ENCODE measurements around the gene FREM3. TPM values are rescaled to one million over a fixed set of nuclear protein-coding genes. Genes with fewer than 3 reads are reported as not detected.
"Not testable (repeated sequence)": the region's sequence is repeated elsewhere in the genome, so short reads cannot be mapped to it uniquely, and the experiment has no call there.

The FREM3 gene
- total and polyA plus RNA-seq, 2 of the 8 experiments (the other 6 are each of a cell fraction or from before 2014, with no cell fraction given), result 0.03 to 0.11 TPM

- H3K79me1 ChIP-seq (ENCODE audit: low read depth, low read length); H3K4me3 ChIP-seq (ENCODE audit: extremely low read depth in 1 of 4, insufficient read depth in 2 of 4, low read depth in 3 of 4, low read length in 4 of 4); H3K23ac ChIP-seq (ENCODE audit: insufficient read length); H2AFZ ChIP-seq (ENCODE audit: low read length); H2BK120ac ChIP-seq (replicated peaks; ENCODE audit: low read depth, low read length); H2AK5ac ChIP-seq (ENCODE audit: low read depth, low read length); H4K91ac ChIP-seq (replicated peaks; ENCODE audit: insufficient read length, low read length); H3K27ac ChIP-seq (ENCODE audit: low read depth, low read length); H3K56ac ChIP-seq (replicated peaks; ENCODE audit: insufficient read length, low read depth, low read length); H2BK20ac ChIP-seq (ENCODE audit: low read length); H4K5ac ChIP-seq (ENCODE audit: insufficient read length, low read depth, low read length); H3K9me3 ChIP-seq (ENCODE audit: insufficient read depth in 2 of 2, low read depth in 1 of 2, low read length in 1 of 2); H2BK15ac ChIP-seq (ENCODE audit: low read length); H3K18ac ChIP-seq (ENCODE audit: extremely low read depth, low read length); H4K20me1 ChIP-seq (replicated peaks in 1 of 2; ENCODE audit: control insufficient read depth in 1 of 2, insufficient read depth in 2 of 2, low read length in 2 of 2); FAIRE-seq; H3K4me2 ChIP-seq (ENCODE audit: insufficient read depth in 1 of 2, low read depth in 2 of 2, low read length in 2 of 2); CTCF ChIA-PET (ENCODE audit: partially characterized antibody); H2BK12ac ChIP-seq (ENCODE audit: low read depth, low read length); DNase-seq (ENCODE audit: low read depth in 1 of 2, low spot score in 2 of 2); H2BK5ac ChIP-seq (ENCODE audit: low read depth, low read length); H3K4ac ChIP-seq (replicated peaks; ENCODE audit: insufficient read length, low read depth, low read length); H3K14ac ChIP-seq (ENCODE audit: insufficient read length); H3K23me2 ChIP-seq (ENCODE audit: low read depth, low read length); H3K27me3 ChIP-seq (replicated peaks in 1 of 4; ENCODE audit: control insufficient read depth in 3 of 4, extremely low read depth in 1 of 4, insufficient read depth in 3 of 4, low read length in 3 of 4); H3K9ac ChIP-seq (replicated peaks in 1 of 4; ENCODE audit: extremely low read depth in 1 of 4, low read depth in 3 of 4, low read length in 3 of 4); POLR2A ChIA-PET (ENCODE audit: partially characterized antibody); H3K4me1 ChIP-seq (replicated peaks in 1 of 4; ENCODE audit: control insufficient read depth in 3 of 4, insufficient read depth in 4 of 4, low read length in 3 of 4); H4K8ac ChIP-seq (ENCODE audit: extremely low read depth, insufficient read depth, low read length): not testable (repeated sequence)
- 92% methylated on average over 4 of the region's 4 CpGs; no CpG with 5 or more reads in 1 of the 2 experiments for WGBS, 2 experiments (ENCODE audit: extremely low coverage in 1 of 2, insufficient coverage in 1 of 2, insufficient read length in 1 of 2, insufficient replicate concordance in 2 of 2, low coverage in 1 of 2, low lambda C conversion rate in 2 of 2, missing lambda C conversion rate in 1 of 2)
- Histone ChIP-seq H3K36me3 (ENCODE audit: control insufficient read depth in 2 of 4, insufficient read depth in 4 of 4, low read length in 3 of 4) (peaks cover 23 to 96% (median 55%) of the 10 kb centered on the region in 4 experiments), H3K79me2 (ENCODE audit: control insufficient read depth in 1 of 2, insufficient read depth in 2 of 2, low read length in 2 of 2) (peaks cover 0 to 49% of the 10 kb centered on the region in 2 experiments; a peak in 2 of 4 replicates)
Measured at GRCh38 chr4:143528046-143528445, 172.4 kb downstream of the FREM3 start.

Other genes with a start within 250 kb of the FREM3 start
- gene SMARCA5, start 187.0 kb downstream of the FREM3 start, total RNA-seq (2021; fragmentation: NEBNext Ultra II Directional; extraction: Animal tissue kit (Norgen Biotek cat#: 25700)), result 107 and 112 TPM in 2 replicates
- gene SMARCA5, start 187.0 kb downstream of the FREM3 start, polyA plus RNA-seq (2011; rRNA removed), result 13.9 and 15.1 TPM in 2 replicates
- gene GYPE, start 204.9 kb upstream of the FREM3 start, total RNA-seq (2021; fragmentation: NEBNext Ultra II Directional; extraction: Animal tissue kit (Norgen Biotek cat#: 25700)), result not detected in 2 replicates
- not detected in 2 replicates for gene GYPE, start 204.9 kb upstream of the FREM3 start, polyA plus RNA-seq (2011; rRNA removed)